SKM-1 treated with dmso at 0.1 percent for 144 hours (cell line): Measurements from ENCODE around the gene EIF3K.
"Not testable (repeated sequence)": the region's sequence is repeated elsewhere in the genome, so short reads cannot be mapped to it uniquely, and the experiment has no call there.

Source experiments
- DNase-seq: peaks from one replicate; lab custom pipeline; 2025; ENCODE audit not compliant: unreplicated experiment; lab: John Stamatoyannopoulos, UW

Gene EIF3K

GRCh38 chr19:38618590-38619360 is at the start of gene EIF3K:
Gene EIF3K, plus strand, starts transcription at chr19:38619188. Its CDS starts 81 bp downstream, at chr19:38619269.
- peak; percentile 99 for DNase-seq

GRCh38 chr19:38569368-38569983 is 49.5 kb upstream of the EIF3K start:
- no peak for DNase-seq

GRCh38 chr19:38571682-38572081 is 47.3 kb upstream of the EIF3K start:
- DNase-seq, result no peak

GRCh38 chr19:38577826-38578225 is 41.2 kb upstream of the EIF3K start:
- no peak for DNase-seq

GRCh38 chr19:38579304-38579703 is 39.7 kb upstream of the EIF3K start:
- DNase-seq, result not testable (repeated sequence)

GRCh38 chr19:38580080-38580479 is 38.9 kb upstream of the EIF3K start:
- DNase-seq, result no peak

- DNase-seq, result no peak
These were observed 35.6 kb upstream of the EIF3K start for GRCh38 chr19:38583219-38583984.

GRCh38 chr19:38583985-38584305 is 35.0 kb upstream of the EIF3K start:
- DNase-seq, result no peak

GRCh38 chr19:38587562-38587961 is 31.4 kb upstream of the EIF3K start:
- no peak for DNase-seq

GRCh38 chr19:38588041-38588440 is 30.9 kb upstream of the EIF3K start:
- DNase-seq, result no peak

- DNase-seq, result no peak
These were observed 26.0 kb upstream of the EIF3K start for GRCh38 chr19:38592940-38593339.

- DNase-seq, result no peak
These were observed 22.7 kb upstream of the EIF3K start for GRCh38 chr19:38596057-38596981.

GRCh38 chr19:38597075-38597474 is 21.9 kb upstream of the EIF3K start:
- no peak for DNase-seq

GRCh38 chr19:38599722-38600121 is 19.3 kb upstream of the EIF3K start:
- no peak for DNase-seq

GRCh38 chr19:38602856-38603255 is 16.1 kb upstream of the EIF3K start:
- DNase-seq, result not testable (repeated sequence)

GRCh38 chr19:38606131-38606530 is 12.9 kb upstream of the EIF3K start:
- no peak for DNase-seq

GRCh38 chr19:38614289-38614688 is 4.7 kb upstream of the EIF3K start:
- no peak for DNase-seq

GRCh38 chr19:38615007-38615581 is 3.9 kb upstream of the EIF3K start:
- DNase-seq, result no peak

- DNase-seq, result no peak
These were observed 2.7 kb upstream of the EIF3K start for GRCh38 chr19:38616265-38616664.

- DNase-seq, result no peak
These were observed 1.7 kb upstream of the EIF3K start for GRCh38 chr19:38617283-38617763.
